Brain microvascular endothelial cell (primary cell): Measurements from ENCODE around the gene GARIN5B.

Experiments used
- DNase-seq: peaks from one replicate; pipeline ENCODE4 v3.0.0-alpha.2; 2020
- H3K27ac ChIP-seq: fragments of 250-450 bp; sonication (Bioruptor Pico); 2 replicates; pipeline ENCODE4 v1.5.1; 2020; ENCODE audit warnings: mild to moderate bottlenecking, moderate library complexity
- H3K27me3 ChIP-seq: fragments of 250-450 bp; sonication (Bioruptor Pico); replicated peaks from 2 replicates; pipeline ENCODE4 v1.5.1; 2020; ENCODE audit warnings: mild to moderate bottlenecking
- H3K36me3 ChIP-seq: fragments of 250-450 bp; sonication (Bioruptor Pico); replicated peaks from 2 replicates; pipeline ENCODE4 v1.5.1; 2020; ENCODE audit warnings: mild to moderate bottlenecking
- H3K4me3 ChIP-seq: 2 replicates; pipeline ENCODE4 v1.5.1; 2011; ENCODE audit warnings: low read depth, mild to moderate bottlenecking, control low read depth, low read length, moderate library complexity
- in situ Hi-C: cut with HindIII; loops from 2 replicates; pipeline ENCODE4 v1.10.0; 2017; ENCODE audit warnings: low sequenced_read_pairs, low pct_ligation_motif_present
- TF ChIP-seq, protein P1 (sequence below): IDR thresholded peaks from 2 replicates; pipeline ENCODE4 v1.5.1; 2011; ENCODE audit warnings: low read depth, mild to moderate bottlenecking, moderate library complexity, low read length, control low read depth, inconsistent platforms; ENCODE audit errors: missing control alignments

GARIN5B gene

DNA sequence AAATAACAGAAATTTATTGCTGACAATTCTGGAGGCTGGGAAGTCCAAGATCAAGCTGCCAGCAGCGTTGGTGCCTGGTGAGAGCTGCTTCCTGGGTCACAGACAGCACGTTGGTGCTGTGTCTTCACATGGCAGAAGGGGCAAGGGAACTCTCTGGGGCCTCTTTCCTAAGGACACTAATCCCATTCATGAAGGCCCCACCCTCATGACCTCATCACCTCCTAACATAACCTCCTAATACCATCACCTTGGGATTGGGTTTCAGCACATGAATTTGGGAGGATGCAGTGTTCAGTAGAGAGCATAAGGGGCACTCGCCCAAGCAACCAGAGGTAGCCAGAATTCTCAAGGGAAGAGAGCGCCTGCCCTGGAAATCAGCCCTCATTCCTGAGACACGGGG, 53.6 kb downstream of the GARIN5B start:
- peaks cover 14% of the 10 kb centered on the region for H3K36me3 ChIP-seq
- no peak overlapping the region for H3K27ac ChIP-seq
- no peak for DNase-seq
- TF ChIP-seq, protein P1, sequence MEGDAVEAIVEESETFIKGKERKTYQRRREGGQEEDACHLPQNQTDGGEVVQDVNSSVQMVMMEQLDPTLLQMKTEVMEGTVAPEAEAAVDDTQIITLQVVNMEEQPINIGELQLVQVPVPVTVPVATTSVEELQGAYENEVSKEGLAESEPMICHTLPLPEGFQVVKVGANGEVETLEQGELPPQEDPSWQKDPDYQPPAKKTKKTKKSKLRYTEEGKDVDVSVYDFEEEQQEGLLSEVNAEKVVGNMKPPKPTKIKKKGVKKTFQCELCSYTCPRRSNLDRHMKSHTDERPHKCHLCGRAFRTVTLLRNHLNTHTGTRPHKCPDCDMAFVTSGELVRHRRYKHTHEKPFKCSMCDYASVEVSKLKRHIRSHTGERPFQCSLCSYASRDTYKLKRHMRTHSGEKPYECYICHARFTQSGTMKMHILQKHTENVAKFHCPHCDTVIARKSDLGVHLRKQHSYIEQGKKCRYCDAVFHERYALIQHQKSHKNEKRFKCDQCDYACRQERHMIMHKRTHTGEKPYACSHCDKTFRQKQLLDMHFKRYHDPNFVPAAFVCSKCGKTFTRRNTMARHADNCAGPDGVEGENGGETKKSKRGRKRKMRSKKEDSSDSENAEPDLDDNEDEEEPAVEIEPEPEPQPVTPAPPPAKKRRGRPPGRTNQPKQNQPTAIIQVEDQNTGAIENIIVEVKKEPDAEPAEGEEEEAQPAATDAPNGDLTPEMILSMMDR, result no peak
- in situ Hi-C loops, result no loop called here
- no peaks in the 10 kb centered on the region for H3K27me3 ChIP-seq
- no peak overlapping the region for H3K4me3 ChIP-seq

DNA sequence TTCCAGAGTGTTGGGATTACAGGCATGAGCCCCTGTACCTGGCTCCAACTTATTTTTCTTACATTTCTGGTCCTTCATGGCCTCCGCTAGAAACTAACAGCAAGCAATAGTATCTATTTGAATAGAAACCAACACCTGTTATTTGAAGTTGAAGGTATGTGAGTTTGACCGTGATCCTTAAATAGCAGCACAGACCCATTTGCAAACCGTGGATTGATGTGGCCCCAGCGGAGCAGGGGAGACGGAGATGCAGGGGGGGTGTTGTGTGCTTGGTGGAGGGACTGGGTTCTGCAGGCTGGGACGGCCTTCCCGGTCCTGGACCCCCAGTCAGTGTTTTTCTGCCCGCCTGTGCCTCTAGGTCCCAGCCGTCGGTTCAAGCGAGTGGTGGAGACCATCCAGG, 54.8 kb downstream of the GARIN5B start:
- Histone ChIP-seq H3K27me3 (no peaks in the 10 kb centered on the region), H3K4me3 (no peak overlapping the region), H3K36me3 (peaks cover 14% of the 10 kb centered on the region), H3K27ac (no peak overlapping the region)
- TF ChIP-seq, protein P1, result no peak
- DNase-seq, result no peak
- in situ Hi-C loops, result no loop called here

DNA sequence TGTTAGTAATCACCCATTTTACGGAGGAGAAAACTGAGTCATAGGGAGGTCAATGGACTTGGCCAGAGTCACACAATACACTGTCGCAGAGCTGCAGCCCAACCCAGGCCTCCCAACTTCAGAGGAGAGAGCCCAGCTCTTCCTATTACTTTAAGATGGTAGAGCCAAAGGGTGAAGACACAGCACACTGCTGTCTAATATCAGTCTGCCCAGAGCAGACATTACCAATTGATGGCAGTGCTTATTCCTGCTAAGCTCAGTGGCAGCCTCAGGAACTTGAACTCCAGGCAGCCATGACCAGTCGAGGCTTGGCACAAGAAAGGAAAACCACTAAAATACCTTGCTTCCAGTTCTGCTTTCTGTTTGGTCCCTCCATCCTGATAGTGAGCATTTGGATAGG, 56.3 kb downstream of the GARIN5B start:
- Histone ChIP-seq H3K27ac (no peak overlapping the region), H3K4me3 (no peak overlapping the region), H3K27me3 (no peaks in the 10 kb centered on the region), H3K36me3 (peaks cover 14% of the 10 kb centered on the region)
- no peak for DNase-seq
- in situ Hi-C loops, result no loop called here
- TF ChIP-seq, protein P1, result no peak

DNA sequence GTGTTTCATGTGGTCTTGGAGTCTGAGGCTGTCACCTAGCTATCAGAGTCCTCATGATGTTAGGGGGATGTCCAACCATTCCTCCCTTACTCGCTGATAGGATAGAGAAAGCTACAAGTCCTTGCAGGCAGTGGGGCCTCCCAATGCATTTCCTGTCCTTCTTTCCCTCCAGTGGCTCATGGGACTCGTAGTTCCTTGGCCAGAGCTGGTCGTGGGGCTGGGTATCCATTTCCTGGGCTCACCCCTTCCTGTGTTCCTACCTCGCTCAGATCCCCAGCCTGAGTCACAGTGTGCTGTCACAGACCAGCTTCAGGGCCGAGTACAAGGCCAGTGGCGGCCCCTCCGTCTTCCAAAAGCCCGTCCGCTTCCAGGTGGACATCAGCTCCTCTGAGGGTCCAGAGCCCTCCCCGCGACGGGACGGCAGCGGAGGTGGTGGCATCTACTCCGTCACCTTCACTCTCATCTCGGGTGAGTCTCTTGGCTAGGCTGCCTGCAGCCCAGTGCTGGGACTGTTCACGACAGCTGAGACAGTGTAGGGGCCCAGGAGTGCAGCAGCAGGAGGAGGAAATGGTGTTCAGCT, 57.0 kb downstream of the GARIN5B start:
- in situ Hi-C loops, result no loop called here
- Histone ChIP-seq H3K36me3 (peaks cover 14% of the 10 kb centered on the region), H3K27ac (no peak overlapping the region), H3K27me3 (no peaks in the 10 kb centered on the region), H3K4me3 (no peak overlapping the region)
- TF ChIP-seq, protein P1, result no peak
- no peak for DNase-seq

DNA sequence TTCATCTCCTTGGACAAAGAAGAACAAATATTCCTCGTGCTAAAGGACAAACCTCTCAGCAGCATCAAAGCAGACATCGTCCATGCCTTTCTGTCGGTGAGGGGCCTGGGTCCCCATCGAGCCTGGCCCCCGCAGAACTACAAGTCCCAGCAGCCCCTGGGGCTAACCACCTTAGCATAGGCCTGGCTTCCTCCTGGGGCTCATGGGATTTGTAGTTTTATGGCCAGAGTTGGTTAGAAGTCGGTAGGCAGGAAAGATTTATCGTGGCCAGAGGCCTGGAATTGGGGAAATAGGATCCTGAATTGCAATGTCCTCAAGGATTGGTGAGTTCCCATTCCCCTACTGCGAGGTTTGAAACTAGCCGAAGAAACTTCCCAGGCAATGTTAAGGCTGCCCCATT, 57.6 kb downstream of the GARIN5B start:
- in situ Hi-C loops, result no loop called here
- Histone ChIP-seq H3K36me3 (peaks cover 14% of the 10 kb centered on the region), H3K4me3 (no peak overlapping the region), H3K27ac (no peak overlapping the region), H3K27me3 (no peaks in the 10 kb centered on the region)
- TF ChIP-seq, protein P1, result no peak
- no peak for DNase-seq

DNA sequence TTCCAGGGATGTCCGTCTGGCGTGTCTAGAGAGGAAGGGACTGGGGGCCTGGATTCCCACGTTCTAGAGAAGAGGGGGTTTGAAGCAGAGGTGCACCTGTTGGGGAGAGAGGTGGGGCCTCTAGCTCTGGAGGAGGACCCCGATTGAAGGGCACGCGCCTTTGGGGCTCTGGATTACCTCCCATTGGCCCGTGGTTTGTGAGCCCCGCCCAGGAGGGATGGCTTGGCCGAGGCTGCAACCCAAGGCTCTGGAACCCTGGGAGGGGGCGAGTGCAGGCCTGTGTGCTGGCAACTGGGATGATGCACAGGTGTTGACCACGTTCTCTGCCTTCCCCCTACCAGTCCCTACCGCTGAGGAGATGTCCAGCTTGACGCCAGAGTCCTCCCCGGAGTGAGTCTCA, 58.1 kb downstream of the GARIN5B start:
- no peak for DNase-seq
- Histone ChIP-seq H3K4me3 (no peak overlapping the region), H3K27ac (no peak overlapping the region), H3K27me3 (no peaks in the 10 kb centered on the region), H3K36me3 (peaks cover 14% of the 10 kb centered on the region)
- in situ Hi-C loops, result no loop called here
- TF ChIP-seq, protein P1, result no peak
